GM06990 (cell line): ENCODE data around the gene GCKR.

Source experiments
- DNase-seq: peaks from one replicate; pipeline ENCODE4 v3.0.0-alpha.2; 2011; ENCODE audit not compliant: insufficient read length; ENCODE audit errors: extremely low read depth
- H3K27me3 ChIP-seq: replicated peaks from 2 replicates; pipeline ENCODE4 v1.6.0; 2011; ENCODE audit warnings: low read length; ENCODE audit not compliant: control insufficient read depth, insufficient read depth
- H3K36me3 ChIP-seq: 2 replicates; pipeline ENCODE4 v1.5.1; 2011; ENCODE audit warnings: low read length; ENCODE audit not compliant: control insufficient read depth, insufficient read depth
- H3K4me3 ChIP-seq: replicated peaks from 2 replicates; pipeline ENCODE4 v1.5.1; 2011; ENCODE audit warnings: low read depth, mild to moderate bottlenecking, control low read depth, low read length
- TF ChIP-seq, protein P1 (sequence below): IDR thresholded peaks from 2 replicates; pipeline ENCODE4 v1.5.1; 2011; ENCODE audit warnings: low read length, control low read depth, mild to moderate bottlenecking, inconsistent platforms; ENCODE audit not compliant: insufficient read depth, poor library complexity, severe bottlenecking

The GCKR gene

GRCh38 chr2:27492557-27492956, 4.1 kb upstream of the GCKR start:
- TF ChIP-seq, protein P1, sequence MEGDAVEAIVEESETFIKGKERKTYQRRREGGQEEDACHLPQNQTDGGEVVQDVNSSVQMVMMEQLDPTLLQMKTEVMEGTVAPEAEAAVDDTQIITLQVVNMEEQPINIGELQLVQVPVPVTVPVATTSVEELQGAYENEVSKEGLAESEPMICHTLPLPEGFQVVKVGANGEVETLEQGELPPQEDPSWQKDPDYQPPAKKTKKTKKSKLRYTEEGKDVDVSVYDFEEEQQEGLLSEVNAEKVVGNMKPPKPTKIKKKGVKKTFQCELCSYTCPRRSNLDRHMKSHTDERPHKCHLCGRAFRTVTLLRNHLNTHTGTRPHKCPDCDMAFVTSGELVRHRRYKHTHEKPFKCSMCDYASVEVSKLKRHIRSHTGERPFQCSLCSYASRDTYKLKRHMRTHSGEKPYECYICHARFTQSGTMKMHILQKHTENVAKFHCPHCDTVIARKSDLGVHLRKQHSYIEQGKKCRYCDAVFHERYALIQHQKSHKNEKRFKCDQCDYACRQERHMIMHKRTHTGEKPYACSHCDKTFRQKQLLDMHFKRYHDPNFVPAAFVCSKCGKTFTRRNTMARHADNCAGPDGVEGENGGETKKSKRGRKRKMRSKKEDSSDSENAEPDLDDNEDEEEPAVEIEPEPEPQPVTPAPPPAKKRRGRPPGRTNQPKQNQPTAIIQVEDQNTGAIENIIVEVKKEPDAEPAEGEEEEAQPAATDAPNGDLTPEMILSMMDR = no peak
- no peak overlapping the region for H3K4me3 ChIP-seq
- no peak for DNase-seq

GRCh38 chr2:27493948-27494283, 2.7 kb upstream of the GCKR start:
- no peak for DNase-seq
- H3K4me3 ChIP-seq = no peak overlapping the region
- TF ChIP-seq, protein P1 = no peak
- H3K36me3 ChIP-seq = no peaks in the 10 kb centered on the region
- no peaks in the 10 kb centered on the region; the same call in none of the 2 replicates for H3K27me3 ChIP-seq

More at GRCh38 chr2:27492557-27492956, 4.1 kb upstream of the GCKR start:
- Histone ChIP-seq H3K36me3 (no peaks in the 10 kb centered on the region), H3K27me3 (no peaks in the 10 kb centered on the region; the same call in 1 of the 2 replicates)

- no peaks in the 10 kb centered on the region; the same call in none of the 2 replicates for H3K27me3 ChIP-seq
- H3K4me3 ChIP-seq = no peak overlapping the region
- DNase-seq = no peak
- TF ChIP-seq, protein P1 = no peak
- H3K36me3 ChIP-seq = no peaks in the 10 kb centered on the region
These were observed 2.2 kb upstream of the GCKR start for GRCh38 chr2:27494284-27494943.

- TF ChIP-seq, protein P1 = no peak
- no peak for DNase-seq
- H3K27me3 ChIP-seq = no peaks in the 10 kb centered on the region; the same call in none of the 2 replicates
- no peak within 1 kb of the TSS for H3K4me3 ChIP-seq
- no peaks in the 10 kb centered on the region for H3K36me3 ChIP-seq
These were observed 1.6 kb upstream of the GCKR start, which contains the start of gene FNDC4 for GRCh38 chr2:27494944-27495554. TSS of gene FNDC4 (minus strand) at chr2:27495200. CDS start at chr2:27494679, 521 bp downstream.

DNA sequence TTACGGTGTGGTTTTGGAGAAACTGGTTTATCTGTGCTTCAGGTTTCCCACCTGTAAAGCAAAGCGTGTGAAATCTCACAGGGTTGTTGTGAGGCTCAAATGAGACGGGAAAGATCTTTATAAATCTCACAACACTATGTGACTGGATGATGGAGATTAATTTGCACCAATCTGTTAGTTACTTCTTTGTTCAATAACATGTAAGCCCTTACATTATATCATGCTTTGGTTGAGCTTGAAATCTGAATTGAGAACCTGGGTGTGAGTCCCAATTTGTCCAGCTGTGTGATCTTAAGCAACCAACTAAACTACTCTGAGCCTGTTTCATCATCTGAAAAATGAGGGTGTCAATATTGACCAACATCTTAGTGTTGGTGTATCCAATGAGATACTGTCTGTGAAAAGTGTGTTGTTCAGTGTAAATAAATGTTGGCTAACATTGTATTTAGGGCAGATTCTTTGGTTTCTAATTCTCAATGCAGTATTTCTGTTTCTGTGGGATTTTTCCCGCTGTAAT, 741 bp upstream of the GCKR start:
- H3K4me3 ChIP-seq = no peak overlapping the region
- H3K36me3 ChIP-seq = no peaks in the 10 kb centered on the region
- TF ChIP-seq, protein P1 = no peak
- no peak for DNase-seq
- no peaks in the 10 kb centered on the region; the same call in none of the 2 replicates for H3K27me3 ChIP-seq
